GM18519 (cell line): ENCODE results near the gene NFIC.
"Not testable (repeated sequence)": the region's sequence is repeated elsewhere in the genome, so short reads cannot be mapped to it uniquely, and the experiment has no call there.

Source experiments
- ATAC-seq: cut with Tn5 transposase; IDR thresholded peaks from one replicate; pipeline ENCODE4 v1.9.1; 2021; ENCODE audit warnings: mild to moderate bottlenecking, moderate library complexity; ENCODE audit not compliant: unreplicated experiment, low FRiP score

The NFIC gene

GRCh38 chr19:3370728-3371591, 4.6 kb downstream of the NFIC start:
- no peak for ATAC-seq

- no peak for ATAC-seq
Observed at GRCh38 chr19:3372413-3372812, 6.0 kb downstream of the NFIC start.

GRCh38 chr19:3373971-3374368, 7.6 kb downstream of the NFIC start:
- ATAC-seq: no peak

- no peak for ATAC-seq
Observed at GRCh38 chr19:3374369-3375112, 8.2 kb downstream of the NFIC start.

- ATAC-seq: no peak
Observed at GRCh38 chr19:3375221-3376090, 9.1 kb downstream of the NFIC start.

- ATAC-seq: not testable (repeated sequence)
Observed at GRCh38 chr19:3376091-3376455, 9.7 kb downstream of the NFIC start.

- ATAC-seq: no peak
Observed at GRCh38 chr19:3378352-3379150, 12.2 kb downstream of the NFIC start.

- no peak for ATAC-seq
Observed at GRCh38 chr19:3380829-3381228, 14.4 kb downstream of the NFIC start.

GRCh38 chr19:3381701-3382372, 15.5 kb downstream of the NFIC start:
- ATAC-seq: no peak

GRCh38 chr19:3382460-3383100, 16.2 kb downstream of the NFIC start:
- ATAC-seq: no peak

- no peak for ATAC-seq
Observed at GRCh38 chr19:3383121-3383722, 16.8 kb downstream of the NFIC start.

GRCh38 chr19:3386447-3387234, 20.3 kb downstream of the NFIC start:
- no peak for ATAC-seq

GRCh38 chr19:3387645-3388589, 21.5 kb downstream of the NFIC start:
- no peak for ATAC-seq

GRCh38 chr19:3389446-3389778, 23.0 kb downstream of the NFIC start:
- no peak for ATAC-seq

- ATAC-seq: no peak
Observed at GRCh38 chr19:3389876-3390371, 23.5 kb downstream of the NFIC start.

GRCh38 chr19:3391911-3392310, 25.5 kb downstream of the NFIC start:
- not testable (repeated sequence) for ATAC-seq

GRCh38 chr19:3392480-3392879, 26.1 kb downstream of the NFIC start:
- ATAC-seq: no peak
